GM12878 (cell line): ENCODE results near the gene JUN. TPM values are rescaled to one million over a fixed set of nuclear protein-coding genes. Genes with fewer than 3 reads are reported as not detected.

ENCODE experiments used
- ATAC-seq: fragments of 200-7000 bp; cut with Tn5 transposase; 3 replicates; pipeline ENCODE4 v1.9.1; 2020; ENCODE audit warnings: mild to moderate bottlenecking, moderate library complexity
- BruUV-seq: library from RNA; stranded (reverse); fragments of 400-500 nt; replicated peaks from 2 replicates; lab custom pipeline; 2021; lab: Mats Ljungman, UMichigan
- CTCF ChIA-PET: fragments of 300-600 bp; sonication (Branson Sonifier 250); formaldehyde crosslinking; extraction: SDS; loops from one replicate; lab custom pipeline; 2021; ENCODE audit warnings: inconsistent platforms; lab: Yijun Ruan, JAX
- POLR2A ChIA-PET: fragments of 350-600 bp; formaldehyde crosslinking; extraction: SDS; loops from one replicate; lab custom pipeline; 2021; ENCODE audit warnings: inconsistent platforms; lab: Charles Lee
- RAD21 ChIA-PET: fragments of 300-600 bp; sonication (Branson Sonifier 250); formaldehyde crosslinking; loops from one replicate; lab custom pipeline; 2023; ENCODE audit warnings: antibody characterized with exemption; ENCODE audit not compliant: unreplicated experiment; lab: Charles Lee
- SMC1A ChIA-PET: fragments of 300-600 bp; sonication (Branson Sonifier 250); formaldehyde crosslinking; loops from one replicate; lab custom pipeline; 2023; ENCODE audit not compliant: unreplicated experiment, uncharacterized antibody; lab: Charles Lee
- DNase-seq: peaks from one replicate; pipeline ENCODE4 v3.0.0-alpha.2; 2011; ENCODE audit warnings: low read depth, low spot score
- FAIRE-seq: peaks from 3 replicates; lab custom pipeline; 2011; peaks lifted over from hg19 to GRCh38; lab: Jason Lieb, UNC
- H2AFZ ChIP-seq: 2 replicates; pipeline ENCODE4 v1.6.0; 2011; ENCODE audit warnings: low read depth, low read length, control low read depth; ENCODE audit not compliant: control insufficient read depth
- H3K27ac ChIP-seq: 2 replicates; pipeline ENCODE4 v1.5.1; 2011; ENCODE audit warnings: control low read depth; ENCODE audit not compliant: control insufficient read depth, insufficient read depth
- H3K27me3 ChIP-seq, 2 experiments: replicated peaks in 1 of 2; 2 replicates each; pipeline versions ENCODE4 v1.6.0 to v1.6.1; 2011; ENCODE audit warnings: low read length in 1 of 2; ENCODE audit not compliant: control insufficient read depth in 2 of 2, insufficient read depth in 2 of 2
- H3K36me3 ChIP-seq, 2 experiments: 2 replicates each; pipeline ENCODE4 v1.5.1; 2011; ENCODE audit warnings: low read length in 1 of 2; ENCODE audit not compliant: control insufficient read depth in 2 of 2, insufficient read depth in 2 of 2
- H3K4me1 ChIP-seq: 2 replicates; pipeline ENCODE4 v1.6.1; 2011; ENCODE audit warnings: mild to moderate bottlenecking, low read length, moderate library complexity, mixed read lengths; ENCODE audit not compliant: control insufficient read depth, insufficient read depth
- H3K4me2 ChIP-seq: 2 replicates; pipeline ENCODE4 v1.6.0; 2011; ENCODE audit warnings: control low read depth; ENCODE audit not compliant: control insufficient read depth, insufficient read depth
- H3K4me3 ChIP-seq: fragments of 200-600 bp; sonication (generic); 2 replicates; pipeline ENCODE4 v1.5.1; 2016
- H3K79me2 ChIP-seq: 2 replicates; pipeline ENCODE4 v1.6.0; 2011; ENCODE audit warnings: low read length; ENCODE audit not compliant: control insufficient read depth, insufficient read depth
- H3K9ac ChIP-seq: 2 replicates; pipeline ENCODE4 v1.8.0; 2011; ENCODE audit warnings: low read length, control low read depth, mixed read lengths; ENCODE audit not compliant: control insufficient read depth, insufficient read depth
- H3K9me3 ChIP-seq: replicated peaks from 3 replicates; pipeline ENCODE4 v1.5.1; 2011; ENCODE audit warnings: mild to moderate bottlenecking, low read length; ENCODE audit not compliant: control insufficient read depth, insufficient read depth
- H4K20me1 ChIP-seq: 2 replicates; pipeline ENCODE4 v1.6.0; 2011; ENCODE audit not compliant: control insufficient read depth, insufficient read depth
- CBFB ChIP-seq: IDR thresholded peaks from 2 replicates; pipeline ENCODE4 v1.6.1; 2016; ENCODE audit warnings: antibody characterized with exemption, low read depth
- DPF2 ChIP-seq: fragments of 450-650 bp; IDR thresholded peaks from 2 replicates; pipeline ENCODE4 v1.6.1; 2017; ENCODE audit warnings: mild to moderate bottlenecking
- EED ChIP-seq: sonication (generic); IDR thresholded peaks from 2 replicates; pipeline ENCODE4 v1.6.1; 2016; ENCODE audit warnings: antibody characterized with exemption, low read depth
- EP300 ChIP-seq, 2 experiments: fragments of 150-350 bp in 1 of 2; IDR thresholded peaks; 2 replicates each; pipeline ENCODE4 v1.6.1; 2011 to 2012; ENCODE audit warnings: low read depth in 2 of 2, low read length in 2 of 2, borderline replicate concordance in 1 of 2, improper control_type of control experiment in 1 of 2, inconsistent platforms in 1 of 2; ENCODE audit not compliant: control insufficient read depth in 1 of 2
- MEF2A ChIP-seq: IDR thresholded peaks from 2 replicates; pipeline ENCODE4 v1.6.1; 2011; ENCODE audit warnings: low read depth, mild to moderate bottlenecking, low read length, moderate library complexity; ENCODE audit not compliant: insufficient read depth
- MXI1 ChIP-seq: fragments of 150-350 bp; IDR thresholded peaks from 2 replicates; pipeline ENCODE4 v1.6.1; 2011; ENCODE audit warnings: low read depth, mild to moderate bottlenecking, inconsistent platforms, low read length, improper control_type of control experiment
- PAX5 ChIP-seq: IDR thresholded peaks from 2 replicates; pipeline ENCODE4 v1.6.1; 2011; ENCODE audit warnings: low read depth, low read length, borderline replicate concordance
- RELA ChIP-seq: fragments of 450-650 bp; IDR thresholded peaks from 2 replicates; pipeline ENCODE4 v1.8.0; 2014; ENCODE audit warnings: borderline replicate concordance; ENCODE audit not compliant: partially characterized antibody
- SRF ChIP-seq, 2 experiments: IDR thresholded peaks; 2 replicates each; pipeline ENCODE4 v1.6.1; 2011; ENCODE audit warnings: low read depth in 2 of 2, low read length in 2 of 2, mild to moderate bottlenecking in 1 of 2, moderate library complexity in 1 of 2
- STAT3 ChIP-seq: IDR thresholded peaks from 2 replicates; pipeline ENCODE4 v1.6.1; 2011; ENCODE audit warnings: low read depth, low read length, improper control_type of control experiment
- TARDBP ChIP-seq: IDR thresholded peaks from 2 replicates; pipeline ENCODE4 v1.6.1; 2016; ENCODE audit warnings: borderline replicate concordance
- WRNIP1 ChIP-seq: IDR thresholded peaks from 2 replicates; pipeline ENCODE4 v1.6.1; 2011; ENCODE audit warnings: low read depth, low read length, improper control_type of control experiment, borderline replicate concordance
- ZNF384 ChIP-seq: IDR thresholded peaks from 2 replicates; pipeline ENCODE4 v1.6.1; 2012; ENCODE audit warnings: low read depth, mild to moderate bottlenecking, low read length, improper control_type of control experiment, borderline replicate concordance
- ZNF592 ChIP-seq: fragments of 450-650 bp; IDR thresholded peaks from 2 replicates; pipeline ENCODE4 v1.6.1; 2017; ENCODE audit warnings: mild to moderate bottlenecking, moderate library complexity
- WGBS: methylation state at CpG from one replicate; pipeline ENCODE4 v1.1.6; 2016; ENCODE audit warnings: low lambda C conversion rate; ENCODE audit not compliant: insufficient replicate concordance, insufficient coverage; ENCODE audit errors: missing lambda C conversion rate; 5-methylcytosine and 5-hydroxymethylcytosine counted together
- in situ Hi-C: fragments of 300-500 bp; cut with MboI; formaldehyde crosslinking; loops from 9 replicates; pipeline ENCODE4 v1.14.3; 2018; ENCODE audit warnings: mixed read lengths
- intact Hi-C: fragments of 100-400 bp; cut with micrococcal nuclease; formaldehyde crosslinking; loops from one replicate; pipeline ENCODE4 v1.14.2; 2022; ENCODE audit not compliant: unreplicated experiment
- polyA plus RNA-seq, 11 experiments: library from polyadenylated mRNA; depleted of rRNA in 4 of 11; unstranded in 6 of 11; stranded (reverse) in 5 of 11; fragments of >200 nt; fragmentation: Nextera tagmentation in 4 of 11; fragmentation: Illumina TruSeq in 1 of 11; extraction: Ambion mirVana in 4 of 11; extraction: Trizol in 1 of 11; gene quantifications; 1 replicate in 1 of 11; 2 replicates in 10 of 11; pipeline versions ENCODE4 v1.2.1 to v1.2.3, GENCODE V29; 2011 to 2016; ENCODE audit warnings: inconsistent platforms in 2 of 11, missing spikeins in 2 of 11, low read depth in 1 of 11
- total RNA-seq, 4 experiments: library from RNA; depleted of rRNA in 3 of 4; stranded (reverse); fragments of >200 nt in 3 of 4; fragmentation: Illumina TruSeq in 1 of 4; extraction: Trizol in 1 of 4; gene quantifications; 2 replicates each; pipeline versions ENCODE4 v1.2.1 to v1.2.3, GENCODE V29; 2013 to 2021
- TF ChIP-seq, protein P1 (sequence below): IDR thresholded peaks from 2 replicates; pipeline ENCODE4 v1.6.1; 2012; ENCODE audit warnings: low read depth, low read length, improper control_type of control experiment
- TF ChIP-seq, protein P2 (sequence below): fragments of 450-650 bp; IDR thresholded peaks from 2 replicates; pipeline ENCODE4 v1.6.1; 2017; ENCODE audit warnings: antibody characterized with exemption, mild to moderate bottlenecking, moderate library complexity

The JUN gene
- total and polyA plus RNA-seq, 10 of the 15 experiments (the other 5 are each of a cell fraction or from before 2014, with no cell fraction given), result 0.18 to 8.4 (median 2.8) TPM

- intact Hi-C loops, result loop anchor here (10.0 kb wide), 1 partner anchor 686 kb away; no protein-coding TSS in a partner anchor
- no peak overlapping the region for H3K4me2 ChIP-seq
- POLR2A ChIA-PET, result no interaction called here
- H3K36me3 ChIP-seq, result no peaks in the 10 kb centered on the region
- no TSS peak for BruUV-seq
- no peak overlapping the region for H3K9ac ChIP-seq
- no peaks in the 10 kb centered on the region for H3K79me2 ChIP-seq
- no peaks in the 10 kb centered on the region for H3K9me3 ChIP-seq
- H3K4me1 ChIP-seq, result no peaks in the 10 kb centered on the region
- H3K4me3 ChIP-seq, result no peak overlapping the region
- CTCF ChIA-PET, result interaction anchor here (0.6 to 0.9 kb wide), 2 partner anchors 950 to 953 kb away, joined by 3 to 4 read pairs; no protein-coding TSS in a partner anchor
- no peak for TF ChIP-seq EED
- no peak for TF ChIP-seq ZNF592
- TF ChIP-seq MXI1, result no peak
- no peak for TF ChIP-seq STAT3
- no peak for TF ChIP-seq TARDBP
- TF ChIP-seq EP300 (IDR thresholded peaks at IDR 0.05; ENCODE audit: borderline replicate concordance in 1 of 2, control insufficient read depth in 1 of 2, low read depth in 2 of 2, low read length in 2 of 2), result no peak
- TF ChIP-seq ZNF384, result no peak
- TF ChIP-seq, protein P1, sequence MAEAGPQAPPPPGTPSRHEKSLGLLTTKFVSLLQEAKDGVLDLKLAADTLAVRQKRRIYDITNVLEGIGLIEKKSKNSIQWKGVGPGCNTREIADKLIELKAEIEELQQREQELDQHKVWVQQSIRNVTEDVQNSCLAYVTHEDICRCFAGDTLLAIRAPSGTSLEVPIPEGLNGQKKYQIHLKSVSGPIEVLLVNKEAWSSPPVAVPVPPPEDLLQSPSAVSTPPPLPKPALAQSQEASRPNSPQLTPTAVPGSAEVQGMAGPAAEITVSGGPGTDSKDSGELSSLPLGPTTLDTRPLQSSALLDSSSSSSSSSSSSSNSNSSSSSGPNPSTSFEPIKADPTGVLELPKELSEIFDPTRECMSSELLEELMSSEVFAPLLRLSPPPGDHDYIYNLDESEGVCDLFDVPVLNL, result no peak
- TF ChIP-seq PAX5, result no peak
- TF ChIP-seq CBFB, result no peak
- no peak for TF ChIP-seq DPF2
- TF ChIP-seq SRF (IDR thresholded peaks at IDR 0.05; ENCODE audit: low read depth in 2 of 2, low read length in 2 of 2), result no peak
- TF ChIP-seq MEF2A, result no peak
- no peak for TF ChIP-seq RELA
- TF ChIP-seq WRNIP1, result no peak
- TF ChIP-seq, protein P2, sequence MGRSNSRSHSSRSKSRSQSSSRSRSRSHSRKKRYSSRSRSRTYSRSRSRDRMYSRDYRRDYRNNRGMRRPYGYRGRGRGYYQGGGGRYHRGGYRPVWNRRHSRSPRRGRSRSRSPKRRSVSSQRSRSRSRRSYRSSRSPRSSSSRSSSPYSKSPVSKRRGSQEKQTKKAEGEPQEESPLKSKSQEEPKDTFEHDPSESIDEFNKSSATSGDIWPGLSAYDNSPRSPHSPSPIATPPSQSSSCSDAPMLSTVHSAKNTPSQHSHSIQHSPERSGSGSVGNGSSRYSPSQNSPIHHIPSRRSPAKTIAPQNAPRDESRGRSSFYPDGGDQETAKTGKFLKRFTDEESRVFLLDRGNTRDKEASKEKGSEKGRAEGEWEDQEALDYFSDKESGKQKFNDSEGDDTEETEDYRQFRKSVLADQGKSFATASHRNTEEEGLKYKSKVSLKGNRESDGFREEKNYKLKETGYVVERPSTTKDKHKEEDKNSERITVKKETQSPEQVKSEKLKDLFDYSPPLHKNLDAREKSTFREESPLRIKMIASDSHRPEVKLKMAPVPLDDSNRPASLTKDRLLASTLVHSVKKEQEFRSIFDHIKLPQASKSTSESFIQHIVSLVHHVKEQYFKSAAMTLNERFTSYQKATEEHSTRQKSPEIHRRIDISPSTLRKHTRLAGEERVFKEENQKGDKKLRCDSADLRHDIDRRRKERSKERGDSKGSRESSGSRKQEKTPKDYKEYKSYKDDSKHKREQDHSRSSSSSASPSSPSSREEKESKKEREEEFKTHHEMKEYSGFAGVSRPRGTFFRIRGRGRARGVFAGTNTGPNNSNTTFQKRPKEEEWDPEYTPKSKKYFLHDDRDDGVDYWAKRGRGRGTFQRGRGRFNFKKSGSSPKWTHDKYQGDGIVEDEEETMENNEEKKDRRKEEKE, result no peak
- FAIRE-seq (no peak), ATAC-seq (no peak), DNase-seq (no peak)
- SMC1A ChIA-PET, result no interaction called here
- H3K27me3 ChIP-seq, result peaks cover 0 to 3% of the 10 kb centered on the region in 2 experiments; a peak in 2 of 4 replicates
- H3K27ac ChIP-seq, result no peak overlapping the region
- WGBS, result 48% methylated on average over 3 of the region's 3 CpGs
- in situ Hi-C loops, result loop anchor here (25.0 kb wide), 1 partner anchor 964 kb away; no protein-coding TSS in a partner anchor
- H4K20me1 ChIP-seq, result no peaks in the 10 kb centered on the region
- no peak overlapping the region for H2AFZ ChIP-seq
- RAD21 ChIA-PET, result no interaction called here
Measured at GRCh38 chr1:58748666-58749065, 35.2 kb downstream of the JUN start.
